Endothelial cell (in vitro differentiated cells): ENCODE data around the gene RAG1. TPM values are rescaled to one million over a fixed set of nuclear protein-coding genes. Genes with fewer than 3 reads are reported as not detected.
"Not testable (repeated sequence)": the region's sequence is repeated elsewhere in the genome, so short reads cannot be mapped to it uniquely, and the experiment has no call there.

Experiments used
- DNase-seq: peaks from one replicate; pipeline ENCODE4 v3.0.0; 2021; ENCODE audit warnings: low spot score
- H3K27ac Mint-ChIP-seq: one replicate; pipeline ENCODE4 v1.8.0; 2021; ENCODE audit warnings: mixed read lengths, inconsistent platforms; ENCODE audit not compliant: unreplicated experiment
- H3K27me3 Mint-ChIP-seq: one replicate; pipeline ENCODE4 v1.8.0; 2021; ENCODE audit warnings: mild to moderate bottlenecking, moderate library complexity, mixed read lengths, inconsistent platforms; ENCODE audit not compliant: unreplicated experiment
- H3K36me3 Mint-ChIP-seq: one replicate; pipeline ENCODE4 v1.8.0; 2021; ENCODE audit warnings: mild to moderate bottlenecking, low read depth, mixed read lengths, inconsistent platforms; ENCODE audit not compliant: unreplicated experiment
- H3K4me1 Mint-ChIP-seq: one replicate; pipeline ENCODE4 v1.8.0; 2021; ENCODE audit warnings: mild to moderate bottlenecking, mixed read lengths, inconsistent platforms; ENCODE audit not compliant: unreplicated experiment
- H3K4me3 Mint-ChIP-seq: one replicate; pipeline ENCODE4 v1.8.0; 2021; ENCODE audit warnings: mild to moderate bottlenecking, mixed read lengths, inconsistent platforms; ENCODE audit not compliant: unreplicated experiment
- H3K9me3 Mint-ChIP-seq: one replicate; pipeline ENCODE4 v1.8.0; 2021; ENCODE audit warnings: mixed read lengths, inconsistent platforms; ENCODE audit not compliant: unreplicated experiment
- total RNA-seq: library from RNA; stranded (reverse); fragmentation: NEBNext Ultra II Directional; extraction: Animal tissue kit (Norgen Biotek cat#: 25700); gene quantifications from one replicate; pipeline ENCODE4 v1.2.1, GENCODE V29; 2021; ENCODE audit not compliant: unreplicated experiment
- TF ChIP-seq, protein P1 (sequence below): fragments of 200-600 bp; sonication (generic); IDR thresholded peaks from one replicate; pipeline ENCODE4 v1.5.0; 2021; ENCODE audit warnings: antibody characterized with exemption; ENCODE audit not compliant: unreplicated experiment

Gene RAG1
- total RNA-seq, 1 donor from 2014 or later, result 3.9 TPM

DNA sequence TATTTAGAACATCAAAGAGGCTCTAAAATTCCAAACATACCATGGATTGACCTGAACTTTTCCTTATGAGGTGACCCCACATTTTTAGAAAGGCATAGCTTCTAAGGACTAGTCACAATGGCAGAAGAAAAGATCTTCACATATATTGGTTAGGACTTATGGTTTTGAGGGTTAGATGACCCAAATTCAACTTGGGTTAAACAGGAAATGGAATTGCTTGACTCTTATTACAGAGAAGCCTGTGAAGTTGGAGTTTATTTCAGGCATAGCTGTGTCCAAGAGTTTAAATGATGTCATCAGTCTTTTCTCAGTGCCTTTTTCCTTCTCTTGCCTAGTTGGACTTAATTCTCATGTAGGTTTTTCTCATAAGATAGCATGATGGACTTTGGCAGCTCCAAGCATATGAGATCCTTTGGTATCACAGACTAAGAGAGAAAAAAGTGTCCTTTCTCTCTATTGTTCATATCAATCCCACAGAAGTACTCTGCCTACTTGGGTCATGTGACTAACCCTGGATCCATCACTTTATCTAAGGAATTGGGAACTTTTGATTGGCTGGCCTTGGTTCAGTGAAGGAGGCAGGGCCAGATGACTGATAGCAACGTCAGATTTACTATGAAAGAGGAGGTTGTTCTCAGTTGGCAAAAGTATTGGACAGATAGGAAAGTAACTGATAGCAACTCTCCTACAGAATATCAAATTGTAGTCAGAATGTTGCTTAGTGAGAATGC lies 17.3 kb upstream of the RAG1 start:
- Mint-ChIP-seq H3K27ac (no peak overlapping the region), H3K4me1 (no peaks in the 10 kb centered on the region), H3K4me3 (no peak overlapping the region), H3K9me3 (no peaks in the 10 kb centered on the region), H3K27me3 (no peaks in the 10 kb centered on the region), H3K36me3 (no peaks in the 10 kb centered on the region)
- TF ChIP-seq, protein P1, sequence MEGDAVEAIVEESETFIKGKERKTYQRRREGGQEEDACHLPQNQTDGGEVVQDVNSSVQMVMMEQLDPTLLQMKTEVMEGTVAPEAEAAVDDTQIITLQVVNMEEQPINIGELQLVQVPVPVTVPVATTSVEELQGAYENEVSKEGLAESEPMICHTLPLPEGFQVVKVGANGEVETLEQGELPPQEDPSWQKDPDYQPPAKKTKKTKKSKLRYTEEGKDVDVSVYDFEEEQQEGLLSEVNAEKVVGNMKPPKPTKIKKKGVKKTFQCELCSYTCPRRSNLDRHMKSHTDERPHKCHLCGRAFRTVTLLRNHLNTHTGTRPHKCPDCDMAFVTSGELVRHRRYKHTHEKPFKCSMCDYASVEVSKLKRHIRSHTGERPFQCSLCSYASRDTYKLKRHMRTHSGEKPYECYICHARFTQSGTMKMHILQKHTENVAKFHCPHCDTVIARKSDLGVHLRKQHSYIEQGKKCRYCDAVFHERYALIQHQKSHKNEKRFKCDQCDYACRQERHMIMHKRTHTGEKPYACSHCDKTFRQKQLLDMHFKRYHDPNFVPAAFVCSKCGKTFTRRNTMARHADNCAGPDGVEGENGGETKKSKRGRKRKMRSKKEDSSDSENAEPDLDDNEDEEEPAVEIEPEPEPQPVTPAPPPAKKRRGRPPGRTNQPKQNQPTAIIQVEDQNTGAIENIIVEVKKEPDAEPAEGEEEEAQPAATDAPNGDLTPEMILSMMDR, result no peak
- DNase-seq, result no peak

- not testable (repeated sequence) for H3K27me3 Mint-ChIP-seq, H3K27ac Mint-ChIP-seq, DNase-seq, H3K4me1 Mint-ChIP-seq, H3K9me3 Mint-ChIP-seq, H3K4me3 Mint-ChIP-seq, H3K36me3 Mint-ChIP-seq
Observed at GRCh38 chr11:36557390-36557789, 10.4 kb upstream of the RAG1 start.

GRCh38 chr11:36557991-36558390 lies 9.8 kb upstream of the RAG1 start:
- Mint-ChIP-seq H3K36me3 (peaks cover 3% of the 10 kb centered on the region), H3K27me3 (peaks cover 2% of the 10 kb centered on the region), H3K27ac (no peak overlapping the region), H3K9me3 (no peaks in the 10 kb centered on the region), H3K4me3 (no peak overlapping the region), H3K4me1 (peaks cover 3% of the 10 kb centered on the region)
- DNase-seq, result no peak
- TF ChIP-seq, protein P1, result no peak

- Mint-ChIP-seq H3K9me3 (no peaks in the 10 kb centered on the region), H3K27me3 (peaks cover 2% of the 10 kb centered on the region), H3K4me3 (no peak overlapping the region), H3K27ac (no peak overlapping the region), H3K4me1 (peaks cover 3% of the 10 kb centered on the region), H3K36me3 (peaks cover 3% of the 10 kb centered on the region)
- no peak for DNase-seq
- TF ChIP-seq, protein P1, result no peak
Observed at GRCh38 chr11:36558571-36559413, 9.0 kb upstream of the RAG1 start.

DNA sequence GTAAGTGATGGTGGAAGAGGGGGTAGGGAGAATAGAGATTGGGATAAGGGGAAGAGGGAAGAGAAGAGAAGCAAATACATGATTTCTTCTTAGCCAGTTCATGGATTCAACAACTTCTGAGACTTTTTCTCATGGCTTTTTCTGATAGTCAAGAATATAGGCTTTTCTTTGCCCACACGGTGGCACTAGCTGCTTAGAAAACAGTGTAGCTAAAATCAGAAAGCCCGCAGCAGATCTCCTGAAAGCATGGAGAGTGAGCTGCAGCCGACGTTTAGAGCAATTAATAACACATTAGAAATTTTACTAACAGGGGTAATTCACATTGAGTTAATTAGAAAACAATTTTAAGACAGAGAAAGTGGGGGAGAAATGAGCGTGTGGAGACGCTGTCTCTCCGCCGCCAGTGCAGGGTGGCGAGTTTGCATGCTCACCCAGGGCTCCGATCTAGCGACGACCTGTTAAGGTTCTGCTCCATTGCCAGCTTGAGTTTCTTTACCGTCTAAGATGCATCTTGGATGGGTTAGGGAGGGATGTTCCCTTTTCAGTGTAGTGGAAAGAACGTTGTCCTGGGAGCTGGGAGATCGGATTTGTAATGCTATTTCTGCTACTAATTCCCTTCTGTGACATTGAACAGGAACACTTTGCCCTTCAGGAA lies 3.3 kb upstream of the RAG1 start:
- TF ChIP-seq, protein P1, result peak; percentile 54
- Mint-ChIP-seq H3K36me3 (no peaks in the 10 kb centered on the region), H3K4me3 (no peak overlapping the region), H3K9me3 (no peaks in the 10 kb centered on the region), H3K27ac (no peak overlapping the region), H3K27me3 (no peaks in the 10 kb centered on the region), H3K4me1 (no peaks in the 10 kb centered on the region)
- peak; percentile 44 for DNase-seq
